Lower leg skin (tissue), 4 donors: Measurements from ENCODE around the gene TEF. TPM values are rescaled to one million over a fixed set of nuclear protein-coding genes. Genes with fewer than 3 reads are reported as not detected.

Experiments
- DNase-seq, 2 donors: peaks; one replicate each; pipeline ENCODE4 v3.0.0-alpha.2; 2019; ENCODE audit warnings: low spot score in 2 of 2
- H3K4me3 ChIP-seq: fragments of 200-600 bp; sonication (generic); 2 replicates; pipeline ENCODE4 v1.5.1; 2017; ENCODE audit warnings: mild to moderate bottlenecking, low read depth; ENCODE audit not compliant: poor library complexity, severe bottlenecking
- POLR2A ChIP-seq, 2 donors: fragments of 450-650 bp; IDR thresholded peaks; one replicate each; pipeline ENCODE4 v1.6.1; 2016 to 2017; ENCODE audit warnings: antibody characterized with exemption in 2 of 2, mild to moderate bottlenecking in 1 of 2, moderate library complexity in 1 of 2
- WGBS, 2 donors: methylation state at CpG; one replicate each; pipeline ENCODE4 v1.1.5; 2018; 5-methylcytosine and 5-hydroxymethylcytosine counted together
- intact Hi-C: fragments of 100-400 bp; cut with DNase I; formaldehyde crosslinking; loops from one replicate; pipeline ENCODE4 v1.15.0; 2023; ENCODE audit warnings: low total_unique reads
- total RNA-seq, 4 donors: library from RNA; depleted of rRNA; stranded (reverse); fragments of >200 nt; gene quantifications; one replicate each; pipeline ENCODE4 v1.1.0, GENCODE V29; 2016
- TF ChIP-seq, protein P1 (sequence below), 3 donors: fragments of 450-650 bp; IDR thresholded peaks; one replicate each; pipeline ENCODE4 v1.5.1; 2016; ENCODE audit warnings: antibody characterized with exemption in 3 of 3, mild to moderate bottlenecking in 3 of 3, moderate library complexity in 2 of 3

The TEF gene
- total RNA-seq, 4 donors from 2014 or later, result 27.3 to 56.1 (median 42.8) TPM

DNA sequence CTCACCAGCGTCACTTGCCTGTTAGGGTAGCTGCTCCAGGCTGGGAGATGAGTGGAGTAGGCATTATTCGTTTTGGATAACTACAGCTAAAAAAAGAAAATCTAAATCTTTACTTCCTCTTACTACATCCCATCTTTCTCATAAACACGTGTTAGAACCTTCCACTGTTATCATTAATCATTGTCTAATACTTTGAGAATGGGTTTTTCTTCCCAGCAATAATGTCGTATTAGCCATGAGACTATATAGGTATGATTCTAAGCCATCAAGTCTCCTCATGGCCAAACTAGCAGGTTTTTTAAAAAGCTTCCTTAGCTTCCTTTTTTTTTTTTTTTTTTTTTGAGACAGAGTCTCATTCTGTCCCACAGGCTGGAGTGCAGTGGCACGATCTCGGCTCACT lies 3.9 kb upstream of the TEF start:
- intact Hi-C loops, result no loop called here
- DNase-seq, result no peak
- 43 to 55% methylated on average over 6 of the region's 6 CpGs for WGBS, 2 donors
- H3K4me3 ChIP-seq, result no peak overlapping the region
- no peak for TF ChIP-seq POLR2A (IDR thresholded peaks at IDR 0.05)
- TF ChIP-seq, protein P1, sequence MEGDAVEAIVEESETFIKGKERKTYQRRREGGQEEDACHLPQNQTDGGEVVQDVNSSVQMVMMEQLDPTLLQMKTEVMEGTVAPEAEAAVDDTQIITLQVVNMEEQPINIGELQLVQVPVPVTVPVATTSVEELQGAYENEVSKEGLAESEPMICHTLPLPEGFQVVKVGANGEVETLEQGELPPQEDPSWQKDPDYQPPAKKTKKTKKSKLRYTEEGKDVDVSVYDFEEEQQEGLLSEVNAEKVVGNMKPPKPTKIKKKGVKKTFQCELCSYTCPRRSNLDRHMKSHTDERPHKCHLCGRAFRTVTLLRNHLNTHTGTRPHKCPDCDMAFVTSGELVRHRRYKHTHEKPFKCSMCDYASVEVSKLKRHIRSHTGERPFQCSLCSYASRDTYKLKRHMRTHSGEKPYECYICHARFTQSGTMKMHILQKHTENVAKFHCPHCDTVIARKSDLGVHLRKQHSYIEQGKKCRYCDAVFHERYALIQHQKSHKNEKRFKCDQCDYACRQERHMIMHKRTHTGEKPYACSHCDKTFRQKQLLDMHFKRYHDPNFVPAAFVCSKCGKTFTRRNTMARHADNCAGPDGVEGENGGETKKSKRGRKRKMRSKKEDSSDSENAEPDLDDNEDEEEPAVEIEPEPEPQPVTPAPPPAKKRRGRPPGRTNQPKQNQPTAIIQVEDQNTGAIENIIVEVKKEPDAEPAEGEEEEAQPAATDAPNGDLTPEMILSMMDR (IDR thresholded peaks at IDR 0.05), result no peak

DNA sequence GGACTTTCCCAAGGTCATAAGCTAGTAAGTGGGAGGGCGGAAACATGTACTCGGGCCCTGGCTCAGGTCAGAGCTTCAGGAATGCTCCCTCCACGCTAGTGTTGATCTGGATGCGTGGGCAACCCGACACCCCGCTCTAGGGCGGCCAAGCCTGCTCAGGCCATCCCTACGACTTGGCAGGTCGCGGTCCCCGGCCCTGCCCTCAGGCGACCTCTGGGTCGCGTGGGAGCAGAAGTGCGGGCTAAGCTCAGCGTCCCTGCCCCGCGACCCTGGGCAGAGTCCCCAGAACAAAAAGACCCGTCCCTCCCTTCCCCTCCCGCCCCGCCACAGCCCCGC lies 781 bp upstream of the TEF start:
- 0 to 3% methylated on average over 3 to 22 of the region's 22 CpGs for WGBS, 2 donors
- H3K4me3 ChIP-seq, result no peak overlapping the region
- peak in 1 of 2 donors; percentile 85 for DNase-seq
- intact Hi-C loops, result no loop called here
- TF ChIP-seq, protein P1 (IDR thresholded peaks at IDR 0.05), result no peak
- TF ChIP-seq POLR2A (IDR thresholded peaks at IDR 0.05), result peak in 1 of 2 donors; percentile 75

GRCh38 chr22:41382098-41382578 lies 396 bp downstream of the TEF start:
- intact Hi-C loops, result no loop called here

DNA sequence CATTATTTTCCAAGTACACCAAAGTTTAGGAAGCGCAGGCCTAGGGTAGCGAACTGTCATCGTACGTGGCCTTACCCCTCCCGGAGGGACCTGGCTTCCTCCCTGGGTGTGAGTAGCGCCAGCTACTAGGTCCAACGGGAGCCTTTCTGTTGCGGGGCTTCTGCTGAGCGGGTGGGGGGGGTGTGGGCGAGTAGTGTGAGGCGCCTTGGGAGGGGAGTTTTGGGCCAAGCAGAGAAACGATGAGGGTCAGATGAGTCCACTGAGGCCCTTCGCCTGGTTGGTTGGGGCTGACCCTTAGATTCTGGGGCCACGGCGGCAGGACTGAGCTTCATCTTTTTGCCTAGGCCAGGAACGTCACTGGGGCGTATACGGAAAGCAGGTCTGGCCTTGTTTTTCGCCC lies 868 bp downstream of the TEF start:
- intact Hi-C loops, result no loop called here
- WGBS, 2 donors, result 9 to 11% methylated on average over 18 to 19 of the region's 19 CpGs
- TF ChIP-seq POLR2A (IDR thresholded peaks at IDR 0.05), result no peak
- TF ChIP-seq, protein P1 (IDR thresholded peaks at IDR 0.05), result no peak

More at GRCh38 chr22:41382098-41382578, 396 bp downstream of the TEF start:
- peak overlapping the region; percentile 63 for H3K4me3 ChIP-seq
- peak; percentile 72 to 96 for DNase-seq
- TF ChIP-seq, protein P1 (IDR thresholded peaks at IDR 0.05), result no peak
- TF ChIP-seq POLR2A (IDR thresholded peaks at IDR 0.05), result no peak
- WGBS, 2 donors, result 0 to 2% methylated on average over 26 to 28 of the region's 35 CpGs

GRCh38 chr22:41383085-41383484 lies 1.3 kb downstream of the TEF start:
- no peak for DNase-seq
- 40 to 49% methylated on average over 5 of the region's 5 CpGs for WGBS, 2 donors
- H3K4me3 ChIP-seq, result no peak overlapping the region
- no peak for TF ChIP-seq POLR2A (IDR thresholded peaks at IDR 0.05)
- TF ChIP-seq, protein P1 (IDR thresholded peaks at IDR 0.05), result no peak
- intact Hi-C loops, result no loop called here

More for the DNA sequence above, 868 bp downstream of the TEF start:
- DNase-seq, result peak in 1 of 2 donors; percentile 88
- H3K4me3 ChIP-seq, result peak overlapping the region; percentile 63

DNA sequence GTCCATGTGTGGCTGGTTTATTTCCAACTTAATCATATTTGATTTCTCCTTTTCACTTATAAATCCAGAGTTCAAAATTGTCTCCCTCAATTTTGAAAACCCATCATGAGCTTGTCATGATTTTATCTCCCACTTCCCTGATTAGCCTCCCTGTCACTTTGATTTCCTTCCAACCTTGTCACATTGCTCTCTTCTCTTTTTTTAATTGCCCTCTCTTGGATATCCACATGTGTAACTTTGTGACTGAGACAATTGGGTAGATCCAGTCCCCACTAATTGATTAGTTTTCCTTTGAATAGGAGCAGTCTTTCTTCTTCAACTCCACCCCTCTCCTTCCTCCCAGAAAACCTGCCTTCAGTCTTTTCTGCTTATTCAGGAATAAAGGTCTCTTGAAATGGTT lies 2.4 kb downstream of the TEF start:
- no peak overlapping the region for H3K4me3 ChIP-seq
- DNase-seq, result no peak
- TF ChIP-seq, protein P1 (IDR thresholded peaks at IDR 0.05), result no peak
- no peak for TF ChIP-seq POLR2A (IDR thresholded peaks at IDR 0.05)
- intact Hi-C loops, result no loop called here
